Stimulated activated naive CD8-positive, alpha-beta T cell treated with anti-CD3 and anti-CD28 coated beads, Interleukin-15, amount 100 ng/mL, for 72 hours (primary cell): Measurements from ENCODE around the gene CTNNAL1.
"Not testable (repeated sequence)": the region's sequence is repeated elsewhere in the genome, so short reads cannot be mapped to it uniquely, and the experiment has no call there.

Experiments
- ATAC-seq: fragments of 150-1000 bp; cut with Tn5 transposase; 2 replicates; pipeline ENCODE4 v1.10.0; 2021; ENCODE audit warnings: mild to moderate bottlenecking, moderate library complexity
- DNase-seq, 2 donors: peaks; one replicate each; pipeline ENCODE4 v3.0.0; 2021 to 2022
- H3K27ac Mint-ChIP-seq, 2 donors: one replicate each; pipeline ENCODE4 v1.8.0; 2022; ENCODE audit warnings: mild to moderate bottlenecking in 2 of 2, mixed read lengths in 2 of 2, moderate library complexity in 2 of 2
- H3K27me3 Mint-ChIP-seq: one replicate; pipeline ENCODE4 v1.8.0; 2022; ENCODE audit warnings: mixed read lengths
- H3K4me1 Mint-ChIP-seq: one replicate; pipeline ENCODE4 v1.8.0; 2022; ENCODE audit warnings: mild to moderate bottlenecking, mixed read lengths
- H3K4me3 Mint-ChIP-seq, 2 donors: one replicate each; pipeline ENCODE4 v1.8.0; 2022; ENCODE audit warnings: mild to moderate bottlenecking in 2 of 2, mixed read lengths in 2 of 2, moderate library complexity in 1 of 2
- H3K9me3 Mint-ChIP-seq, 2 donors: one replicate each; pipeline ENCODE4 v1.8.0; 2022; ENCODE audit warnings: mixed read lengths in 2 of 2

CTNNAL1 gene

GRCh38 chr9:108973895-108974294 is 39.4 kb downstream of the CTNNAL1 start:
- Mint-ChIP-seq H3K27me3 (no peaks in the 10 kb centered on the region), H3K9me3 (peaks cover 14 to 16% of the 10 kb centered on the region in 2 donors), H3K4me3 (no peak overlapping the region), H3K4me1 (no peaks in the 10 kb centered on the region), H3K27ac (no peak overlapping the region)
- no peak for ATAC-seq
- no peak for DNase-seq

- ATAC-seq: no peak
- H3K4me1 Mint-ChIP-seq: no peaks in the 10 kb centered on the region
- H3K27me3 Mint-ChIP-seq: no peaks in the 10 kb centered on the region
- no peak overlapping the region for H3K27ac Mint-ChIP-seq
- H3K9me3 Mint-ChIP-seq: peaks cover 14 to 16% of the 10 kb centered on the region in 2 donors
- DNase-seq: no peak
- no peak overlapping the region for H3K4me3 Mint-ChIP-seq
These were observed 40.6 kb downstream of the CTNNAL1 start for GRCh38 chr9:108972626-108973209.

GRCh38 chr9:108972186-108972585 is 41.1 kb downstream of the CTNNAL1 start:
- no peaks in the 10 kb centered on the region for H3K27me3 Mint-ChIP-seq
- ATAC-seq (no peak), DNase-seq (no peak)
- H3K4me3 Mint-ChIP-seq: no peak overlapping the region
- no peak overlapping the region for H3K27ac Mint-ChIP-seq
- H3K4me1 Mint-ChIP-seq: no peaks in the 10 kb centered on the region
- peaks cover 14 to 16% of the 10 kb centered on the region in 2 donors for H3K9me3 Mint-ChIP-seq

- not testable (repeated sequence) for H3K4me3 Mint-ChIP-seq, H3K4me1 Mint-ChIP-seq, H3K27me3 Mint-ChIP-seq, ATAC-seq, H3K27ac Mint-ChIP-seq, DNase-seq
- H3K9me3 Mint-ChIP-seq: peaks cover 14 to 16% of the 10 kb centered on the region in 2 donors
These were observed 41.9 kb downstream of the CTNNAL1 start for GRCh38 chr9:108971392-108971791.

GRCh38 chr9:108967916-108968315 is 45.4 kb downstream of the CTNNAL1 start:
- Mint-ChIP-seq H3K27me3 (no peaks in the 10 kb centered on the region), H3K9me3 (peaks cover 14 to 16% of the 10 kb centered on the region in 2 donors), H3K4me3 (no peak overlapping the region), H3K4me1 (no peaks in the 10 kb centered on the region), H3K27ac (no peak overlapping the region)
- no peak for DNase-seq
- no peak for ATAC-seq

GRCh38 chr9:108963459-108964143 is 49.7 kb downstream of the CTNNAL1 start:
- ATAC-seq (no peak), DNase-seq (no peak)
- H3K9me3 Mint-ChIP-seq: no peaks in the 10 kb centered on the region
- H3K27me3 Mint-ChIP-seq: no peaks in the 10 kb centered on the region
- no peak overlapping the region for H3K27ac Mint-ChIP-seq
- H3K4me1 Mint-ChIP-seq: no peaks in the 10 kb centered on the region
- no peak overlapping the region for H3K4me3 Mint-ChIP-seq

- DNase-seq: no peak
- Mint-ChIP-seq H3K27me3 (no peaks in the 10 kb centered on the region), H3K9me3 (no peaks in the 10 kb centered on the region), H3K27ac (no peak overlapping the region), H3K4me3 (no peak overlapping the region), H3K4me1 (no peaks in the 10 kb centered on the region)
- ATAC-seq: no peak
These were observed 52.1 kb downstream of the CTNNAL1 start for GRCh38 chr9:108961151-108961550.

- ATAC-seq: no peak
- Mint-ChIP-seq H3K4me1 (no peaks in the 10 kb centered on the region), H3K27me3 (no peaks in the 10 kb centered on the region), H3K9me3 (no peaks in the 10 kb centered on the region), H3K27ac (no peak overlapping the region), H3K4me3 (no peak overlapping the region)
- DNase-seq: no peak
These were observed 53.0 kb downstream of the CTNNAL1 start for GRCh38 chr9:108960331-108960730.

GRCh38 chr9:108956631-108957026 is 56.7 kb downstream of the CTNNAL1 start:
- DNase-seq (no peak), ATAC-seq (peak; percentile 84)
- H3K27ac Mint-ChIP-seq: no peak overlapping the region
- H3K4me3 Mint-ChIP-seq: no peak overlapping the region
- no peaks in the 10 kb centered on the region for H3K4me1 Mint-ChIP-seq
- H3K9me3 Mint-ChIP-seq: no peaks in the 10 kb centered on the region
- no peaks in the 10 kb centered on the region for H3K27me3 Mint-ChIP-seq

- no peak for ATAC-seq
- Mint-ChIP-seq H3K4me1 (no peaks in the 10 kb centered on the region), H3K9me3 (no peaks in the 10 kb centered on the region)
These were observed 57.2 kb downstream of the CTNNAL1 start for GRCh38 chr9:108956022-108956630.

GRCh38 chr9:108953983-108954574 is 59.2 kb downstream of the CTNNAL1 start:
- no peaks in the 10 kb centered on the region for H3K9me3 Mint-ChIP-seq
- DNase-seq: no peak

More at GRCh38 chr9:108956022-108956630, 57.2 kb downstream of the CTNNAL1 start:
- H3K27ac Mint-ChIP-seq: no peak overlapping the region
- H3K27me3 Mint-ChIP-seq: no peaks in the 10 kb centered on the region
- H3K4me3 Mint-ChIP-seq: no peak overlapping the region
- DNase-seq: no peak

GRCh38 chr9:108951578-108951977 is 61.7 kb downstream of the CTNNAL1 start:
- Mint-ChIP-seq H3K9me3 (no peaks in the 10 kb centered on the region), H3K27me3 (no peaks in the 10 kb centered on the region), H3K4me1 (no peaks in the 10 kb centered on the region), H3K4me3 (no peak overlapping the region), H3K27ac (no peak overlapping the region)
- no peak for DNase-seq
- no peak for ATAC-seq

More at GRCh38 chr9:108953983-108954574, 59.2 kb downstream of the CTNNAL1 start:
- Mint-ChIP-seq H3K4me1 (no peaks in the 10 kb centered on the region), H3K27ac (no peak overlapping the region), H3K4me3 (no peak overlapping the region), H3K27me3 (no peaks in the 10 kb centered on the region)
- ATAC-seq: no peak

GRCh38 chr9:108950168-108950567 is 63.1 kb downstream of the CTNNAL1 start:
- Mint-ChIP-seq H3K9me3 (no peaks in the 10 kb centered on the region), H3K4me1 (no peaks in the 10 kb centered on the region), H3K4me3 (no peak overlapping the region), H3K27ac (no peak overlapping the region), H3K27me3 (no peaks in the 10 kb centered on the region)
- ATAC-seq: no peak
- DNase-seq: no peak

GRCh38 chr9:108939975-108940374 is 73.3 kb downstream of the CTNNAL1 start:
- H3K4me1 Mint-ChIP-seq: peaks cover 4% of the 10 kb centered on the region
- ATAC-seq (no peak), DNase-seq (no peak)
- no peaks in the 10 kb centered on the region for H3K27me3 Mint-ChIP-seq
- no peaks in the 10 kb centered on the region for H3K9me3 Mint-ChIP-seq
- no peak overlapping the region for H3K27ac Mint-ChIP-seq
- H3K4me3 Mint-ChIP-seq: no peak overlapping the region

- H3K27me3 Mint-ChIP-seq: no peaks in the 10 kb centered on the region
- no peak overlapping the region for H3K4me3 Mint-ChIP-seq
- DNase-seq: no peak
- no peak for ATAC-seq
- H3K27ac Mint-ChIP-seq: no peak overlapping the region
- H3K4me1 Mint-ChIP-seq: peaks cover 14% of the 10 kb centered on the region
- H3K9me3 Mint-ChIP-seq: no peaks in the 10 kb centered on the region
These were observed 75.6 kb downstream of the CTNNAL1 start for GRCh38 chr9:108937561-108938305.
